Right lobe of liver (tissue), 6 donors: ENCODE data around the gene LEO1. TPM values are rescaled to one million over a fixed set of nuclear protein-coding genes. Genes with fewer than 3 reads are reported as not detected.

ENCODE experiments used
- ATAC-seq, 4 donors: fragments of 200-7000 bp; cut with Tn5 transposase; one replicate each; pipeline ENCODE4 v1.9.1; 2020; ENCODE audit warnings: mild to moderate bottlenecking in 4 of 4, moderate library complexity in 4 of 4
- DNase-seq, 3 donors: peaks; one replicate each; pipeline ENCODE4 v3.0.0-alpha.2; 2020
- H3K27ac ChIP-seq, 3 donors: fragments of 200-600 bp; one replicate each; pipeline ENCODE4 v1.8.0; 2022
- H3K27me3 ChIP-seq, 2 donors: fragments of 200-600 bp; one replicate each; pipeline ENCODE4 v1.8.0; 2022
- H3K36me3 ChIP-seq, 4 donors: fragments of 200-600 bp; sonication (generic) in 1 of 4; one replicate each; pipeline versions ENCODE4 v1.5.1 to v1.8.0; 2017 to 2022; ENCODE audit warnings: control low read depth in 1 of 4
- H3K4me1 ChIP-seq, 4 donors: fragments of 200-600 bp; sonication (generic) in 1 of 4; one replicate each; pipeline versions ENCODE4 v1.5.1 to v1.8.0; 2017 to 2022; ENCODE audit warnings: control low read depth in 1 of 4
- H3K4me3 ChIP-seq, 3 donors: fragments of 200-600 bp; one replicate each; pipeline ENCODE4 v1.8.0; 2022
- H3K9me3 ChIP-seq, 4 donors: fragments of 200-600 bp; sonication (generic) in 1 of 4; one replicate each; pipeline versions ENCODE4 v1.5.1 to v1.8.0; 2017 to 2022; ENCODE audit warnings: control low read depth in 1 of 4
- POLR2A ChIP-seq: fragments of 450-650 bp; IDR thresholded peaks from one replicate; pipeline ENCODE4 v1.6.1; 2017; ENCODE audit warnings: antibody characterized with exemption, mild to moderate bottlenecking
- WGBS: methylation state at CpG from one replicate; pipeline ENCODE4 v1.1.6; 2018; ENCODE audit warnings: low coverage, low lambda C conversion rate; ENCODE audit not compliant: insufficient coverage; ENCODE audit errors: missing lambda C conversion rate; 5-methylcytosine and 5-hydroxymethylcytosine counted together
- intact Hi-C, 2 donors: fragments of 100-400 bp; cut with DNase I; formaldehyde crosslinking; loops; one replicate each; pipeline versions ENCODE4 v1.11.2 to v1.14.1; 2022
- total RNA-seq, 6 experiments: library from RNA; depleted of rRNA in 2 of 6; stranded (reverse); fragments of >200 nt in 2 of 6; fragmentation: NEBNext Ultra II Directional in 3 of 6; extraction: Animal tissue kit (Norgen Biotek cat#: 25700) in 3 of 6; gene quantifications; one replicate each; pipeline versions ENCODE4 v1.1.0 to v1.2.4, GENCODE V29; 2016 to 2023
- TF ChIP-seq, protein P1 (sequence below), 4 donors: fragments of 200-600 bp in 3 of 4; fragments of 450-650 bp in 1 of 4; IDR thresholded peaks; one replicate each; pipeline versions ENCODE4 v1.5.1 to v1.8.0; 2016 to 2022; ENCODE audit warnings: antibody characterized with exemption in 4 of 4, mild to moderate bottlenecking in 2 of 4
- donor health status: DM: no; HTN: yes; CAD: no.
- donor health status: DM: no; HTN: no; CAD: no.
- donor health status: DM: no; HTN: no; CAD: no.
- donor health status: DM: no; HTN: yes; CAD: no.
- donor health status: DM: no; HTN: yes; CAD: no.

Gene LEO1
- total RNA-seq, 6 experiments from 2014 or later = 8.9 to 20.6 (median 11.9) TPM

DNA sequence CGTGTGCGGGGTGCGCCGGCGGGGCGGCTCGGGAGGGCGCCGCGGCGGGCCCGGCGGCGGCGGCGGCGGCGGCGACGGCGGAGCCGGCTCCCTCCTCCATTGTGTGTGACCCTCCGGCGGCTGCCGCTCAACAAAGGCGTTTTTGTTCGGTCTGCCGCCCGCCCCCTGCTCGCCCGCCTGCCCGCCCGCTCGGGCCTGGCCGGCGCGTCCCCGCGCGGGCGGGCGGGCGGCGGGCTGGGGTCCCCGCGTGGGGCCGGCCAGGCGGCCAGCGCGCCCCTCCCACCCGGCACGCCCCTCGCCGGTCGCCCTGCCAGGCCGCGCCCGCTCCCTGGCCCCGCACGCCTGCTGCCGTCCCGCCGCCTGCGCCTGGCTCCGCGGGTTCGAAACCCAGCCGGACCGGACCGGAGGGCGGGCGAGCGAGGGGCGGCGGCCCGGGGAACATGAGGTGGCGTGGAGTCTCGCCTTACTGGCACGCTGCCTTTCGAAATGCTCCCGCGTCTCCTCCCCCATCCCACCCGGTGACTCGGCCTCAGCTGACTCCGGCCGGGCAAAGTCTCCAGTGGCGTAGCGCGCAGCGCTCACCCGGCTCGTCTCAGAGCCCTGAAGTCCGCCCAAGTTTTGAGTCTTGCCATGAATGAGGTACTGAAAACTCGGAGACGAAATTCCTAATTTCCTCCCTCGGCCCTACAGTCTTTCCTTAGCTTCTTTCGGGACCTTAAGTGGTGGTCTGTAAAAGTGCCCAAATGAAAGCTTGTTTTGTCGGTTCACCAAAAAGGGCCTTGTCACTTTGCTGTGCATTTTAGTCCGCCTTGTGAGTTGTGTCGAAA, 48.0 kb upstream of the LEO1 start:
- peak; percentile 95 for TF ChIP-seq POLR2A
- TF ChIP-seq, protein P1, sequence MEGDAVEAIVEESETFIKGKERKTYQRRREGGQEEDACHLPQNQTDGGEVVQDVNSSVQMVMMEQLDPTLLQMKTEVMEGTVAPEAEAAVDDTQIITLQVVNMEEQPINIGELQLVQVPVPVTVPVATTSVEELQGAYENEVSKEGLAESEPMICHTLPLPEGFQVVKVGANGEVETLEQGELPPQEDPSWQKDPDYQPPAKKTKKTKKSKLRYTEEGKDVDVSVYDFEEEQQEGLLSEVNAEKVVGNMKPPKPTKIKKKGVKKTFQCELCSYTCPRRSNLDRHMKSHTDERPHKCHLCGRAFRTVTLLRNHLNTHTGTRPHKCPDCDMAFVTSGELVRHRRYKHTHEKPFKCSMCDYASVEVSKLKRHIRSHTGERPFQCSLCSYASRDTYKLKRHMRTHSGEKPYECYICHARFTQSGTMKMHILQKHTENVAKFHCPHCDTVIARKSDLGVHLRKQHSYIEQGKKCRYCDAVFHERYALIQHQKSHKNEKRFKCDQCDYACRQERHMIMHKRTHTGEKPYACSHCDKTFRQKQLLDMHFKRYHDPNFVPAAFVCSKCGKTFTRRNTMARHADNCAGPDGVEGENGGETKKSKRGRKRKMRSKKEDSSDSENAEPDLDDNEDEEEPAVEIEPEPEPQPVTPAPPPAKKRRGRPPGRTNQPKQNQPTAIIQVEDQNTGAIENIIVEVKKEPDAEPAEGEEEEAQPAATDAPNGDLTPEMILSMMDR (IDR thresholded peaks at IDR 0.05) = no peak
- peak; percentile 71 to 80 (median 75) for ATAC-seq
- H3K36me3 ChIP-seq = no peaks in the 10 kb centered on the region
- under 1% methylated on average over 15 of the region's 100 CpGs for WGBS
- no peaks in the 10 kb centered on the region for H3K9me3 ChIP-seq
- DNase-seq = peak; percentile 92 to 94 (median 93)
- peak overlapping the region; percentile 59 to 70 (median 63) for H3K4me3 ChIP-seq
- peaks cover 0 to 20% (median 4%) of the 10 kb centered on the region in 4 donors for H3K4me1 ChIP-seq
- no peaks in the 10 kb centered on the region for H3K27me3 ChIP-seq
- intact Hi-C loops = no loop called here
- H3K27ac ChIP-seq = peak overlapping the region; percentile 95 to 97 (median 96)

DNA sequence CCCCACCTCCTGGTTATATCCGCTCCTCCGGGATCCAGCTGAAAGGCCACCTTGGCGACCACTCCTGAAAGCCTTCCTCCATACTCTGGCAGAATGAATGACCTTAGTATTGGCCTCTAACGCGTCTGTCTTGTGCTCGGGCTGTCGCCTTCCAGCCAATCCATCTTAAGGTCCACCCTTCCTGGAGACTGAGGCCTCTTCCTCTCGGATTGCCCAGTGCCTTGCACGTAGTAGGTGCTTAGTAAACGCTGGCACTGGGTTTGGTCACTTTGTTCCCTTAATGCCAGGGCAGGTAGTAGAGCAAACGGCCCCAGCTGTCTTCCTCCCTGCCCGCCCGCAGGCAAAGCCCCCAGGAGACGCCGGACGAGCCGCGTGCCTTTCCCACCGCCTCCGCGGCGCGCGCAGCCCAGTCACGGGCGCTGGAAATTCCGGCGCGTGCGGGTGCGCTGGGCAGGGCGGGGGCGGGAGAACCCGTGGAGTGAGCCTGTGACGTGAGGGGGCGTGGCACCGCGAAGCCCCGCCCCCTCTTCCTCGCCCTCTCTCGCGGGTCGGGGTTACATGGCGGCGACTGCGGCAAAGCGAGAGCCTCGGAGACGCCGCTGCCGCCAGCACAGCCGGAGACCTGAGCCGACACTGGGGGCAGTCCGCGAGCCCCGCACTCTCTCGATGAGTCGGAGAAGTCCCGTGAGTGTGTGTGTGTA, 47.3 kb upstream of the LEO1 start, which contains the start of gene MAPK6:
MAPK6 (plus strand) TSS at position 527 of the 701 bp plus-strand sequence. CDS start 27,242 bp downstream, outside the sequence.
- 3% methylated on average over 10 of the region's 59 CpGs for WGBS
- Histone ChIP-seq H3K27ac (peak within 1 kb of the TSS; percentile 95 to 97 (median 96)), H3K4me3 (peak within 1 kb of the TSS; percentile 59 to 70 (median 63)), H3K9me3 (no peaks in the 10 kb centered on the region), H3K4me1 (peaks cover 0 to 16% (median 3%) of the 10 kb centered on the region in 4 donors), H3K27me3 (no peaks in the 10 kb centered on the region), H3K36me3 (no peaks in the 10 kb centered on the region)
- TF ChIP-seq, protein P1 (IDR thresholded peaks at IDR 0.05) = no peak
- TF ChIP-seq POLR2A = peak; percentile 93
- intact Hi-C loops = no loop called here
- peak; percentile 94 to 95 (median 95) for DNase-seq
- peak; percentile 81 to 89 (median 84) for ATAC-seq

DNA sequence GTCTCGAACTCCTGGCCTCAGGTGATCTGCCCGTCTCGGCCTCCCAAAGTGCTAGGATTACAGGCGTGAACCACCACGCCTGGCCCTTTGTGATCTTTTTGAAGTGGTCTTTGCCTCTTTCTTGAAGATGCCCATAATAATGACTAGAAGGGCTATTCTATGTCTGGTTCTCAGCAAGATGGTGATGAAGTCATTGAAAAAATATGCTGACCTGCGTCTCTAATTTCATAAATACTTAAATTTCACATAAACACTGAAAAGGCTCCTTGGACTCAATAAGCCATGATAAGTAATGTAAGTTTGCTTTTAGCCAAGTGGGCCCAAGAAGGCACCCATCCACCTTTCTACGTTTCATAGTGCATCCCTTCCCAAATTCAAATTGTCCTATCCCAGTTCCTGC, 46.7 kb upstream of the LEO1 start:
- Histone ChIP-seq H3K27me3 (no peaks in the 10 kb centered on the region), H3K9me3 (no peaks in the 10 kb centered on the region), H3K27ac (peak overlapping the region in 2 of 3 donors; percentile 89 to 95), H3K36me3 (no peaks in the 10 kb centered on the region), H3K4me3 (peak overlapping the region in 1 of 3 donors; percentile 70), H3K4me1 (peaks cover 0 to 12% (median 3%) of the 10 kb centered on the region in 4 donors)
- ATAC-seq (no peak), DNase-seq (no peak)
- WGBS = 92% methylated on average over 7 of the region's 7 CpGs
- intact Hi-C loops = no loop called here
- TF ChIP-seq POLR2A = no peak
- TF ChIP-seq, protein P1 (IDR thresholded peaks at IDR 0.05) = no peak

DNA sequence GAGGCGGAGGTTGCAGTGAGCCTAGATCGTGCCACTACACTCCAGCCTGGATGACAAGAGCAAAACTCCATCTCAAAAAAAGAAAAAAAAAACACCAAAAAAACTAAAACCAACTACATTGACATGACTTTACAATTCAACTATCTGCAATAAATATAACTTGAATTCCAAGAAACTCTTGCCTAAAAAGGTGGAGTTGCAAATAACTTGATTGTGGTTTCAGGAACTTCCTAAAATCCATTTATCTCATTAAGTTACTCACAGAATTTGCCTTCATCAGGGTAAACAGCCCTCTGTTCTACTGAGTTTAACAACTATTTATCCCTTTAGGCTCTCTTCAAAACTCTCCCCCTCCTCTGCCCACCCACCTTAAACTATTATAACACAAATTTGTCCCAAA, 44.7 kb upstream of the LEO1 start:
- no peak for DNase-seq
- no peak overlapping the region for H3K4me3 ChIP-seq
- intact Hi-C loops = no loop called here
- TF ChIP-seq POLR2A = no peak
- TF ChIP-seq, protein P1 (IDR thresholded peaks at IDR 0.05) = no peak
- H3K9me3 ChIP-seq = no peaks in the 10 kb centered on the region
- H3K27ac ChIP-seq = no peak overlapping the region
- H3K4me1 ChIP-seq = peaks cover 0 to 2% (median 0%) of the 10 kb centered on the region in 4 donors
- WGBS = 94% methylated on average over 2 of the region's 2 CpGs
- H3K36me3 ChIP-seq = no peaks in the 10 kb centered on the region
- no peak for ATAC-seq
- H3K27me3 ChIP-seq = no peaks in the 10 kb centered on the region
